Measurements from ENCODE around the gene TRIM15.
"Not testable (repeated sequence)": the region's sequence is repeated elsewhere in the genome, so short reads cannot be mapped to it uniquely, and the experiment has no call there.

TRIM15 gene

DNA sequence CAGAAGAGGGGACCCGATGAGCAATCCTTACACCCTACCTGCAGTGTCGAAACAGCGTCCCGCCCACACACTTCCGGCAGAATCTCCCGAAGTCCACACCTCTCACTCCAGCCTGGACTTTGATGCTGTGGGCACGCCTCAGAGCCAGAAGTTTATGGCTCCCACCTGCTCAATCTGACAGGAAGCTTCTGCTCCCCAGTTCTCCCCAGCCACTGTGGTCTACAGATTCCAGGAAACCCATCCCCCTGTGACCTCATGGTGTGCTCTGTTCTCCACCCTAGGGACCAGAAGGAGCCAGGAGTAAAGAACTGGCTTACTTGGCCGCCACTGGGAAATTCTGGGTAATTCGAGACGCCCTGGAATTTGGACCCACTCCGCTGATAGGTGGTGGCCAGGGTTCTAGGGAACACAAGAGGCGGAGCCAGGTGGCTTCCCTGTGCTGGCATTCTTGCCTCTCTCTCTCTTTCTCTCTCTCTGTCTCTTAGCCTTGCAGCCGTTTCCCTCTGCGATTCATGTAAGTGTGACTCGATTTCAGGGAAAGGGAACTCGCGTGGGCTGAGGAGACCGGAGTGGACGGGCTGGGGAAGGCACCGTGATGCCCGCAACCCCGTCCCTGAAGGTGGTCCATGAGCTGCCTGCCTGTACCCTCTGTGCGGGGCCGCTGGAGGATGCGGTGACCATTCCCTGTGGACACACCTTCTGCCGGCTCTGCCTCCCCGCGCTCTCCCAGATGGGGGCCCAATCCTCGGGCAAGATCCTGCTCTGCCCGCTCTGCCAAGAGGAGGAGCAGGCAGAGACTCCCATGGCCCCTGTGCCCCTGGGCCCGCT is at the start of gene TRIM15:
TRIM15 (plus strand) TSS at position 457 of the 828 bp plus-strand sequence; CDS start at position 596, 139 bp downstream.
- Histone ChIP-seq H3K27me3 (ENCODE audit: insufficient read depth, low read length) (no peaks in the 10 kb centered on the region; the same call in 1 of the 2 replicates), H3K36me3 (ENCODE audit: insufficient read depth, low read length) (no peaks in the 10 kb centered on the region), H4K20me1 (ENCODE audit: insufficient read depth, low read length) (no peaks in the 10 kb centered on the region), H3K4me3 (ENCODE audit: low read depth, low read length, poor library complexity, severe bottlenecking) (no peak within 1 kb of the TSS), H3K27ac (ENCODE audit: low read depth, low read length, poor library complexity, severe bottlenecking) (no peak within 1 kb of the TSS), H3K9me3 (ENCODE audit: low read length) (no peaks in the 10 kb centered on the region), H3F3A (ENCODE audit: insufficient read depth, low read length) (no peaks in the 10 kb centered on the region), H3K9me2 (ENCODE audit: low read depth, low read length) (no peaks in the 10 kb centered on the region), H3K79me2 (ENCODE audit: insufficient read depth, low read length) (no peaks in the 10 kb centered on the region), H3K4me1 (ENCODE audit: insufficient read depth, low read length, severe bottlenecking) (no peaks in the 10 kb centered on the region), H3K9ac (ENCODE audit: low read length) (no peak within 1 kb of the TSS), H2AFZ (ENCODE audit: low read length) (no peak within 1 kb of the TSS), H3K4me2 (ENCODE audit: low read length) (peak within 1 kb of the TSS; percentile 21; the same call in 1 of the 2 replicates)
- TF ChIP-seq, protein P1, sequence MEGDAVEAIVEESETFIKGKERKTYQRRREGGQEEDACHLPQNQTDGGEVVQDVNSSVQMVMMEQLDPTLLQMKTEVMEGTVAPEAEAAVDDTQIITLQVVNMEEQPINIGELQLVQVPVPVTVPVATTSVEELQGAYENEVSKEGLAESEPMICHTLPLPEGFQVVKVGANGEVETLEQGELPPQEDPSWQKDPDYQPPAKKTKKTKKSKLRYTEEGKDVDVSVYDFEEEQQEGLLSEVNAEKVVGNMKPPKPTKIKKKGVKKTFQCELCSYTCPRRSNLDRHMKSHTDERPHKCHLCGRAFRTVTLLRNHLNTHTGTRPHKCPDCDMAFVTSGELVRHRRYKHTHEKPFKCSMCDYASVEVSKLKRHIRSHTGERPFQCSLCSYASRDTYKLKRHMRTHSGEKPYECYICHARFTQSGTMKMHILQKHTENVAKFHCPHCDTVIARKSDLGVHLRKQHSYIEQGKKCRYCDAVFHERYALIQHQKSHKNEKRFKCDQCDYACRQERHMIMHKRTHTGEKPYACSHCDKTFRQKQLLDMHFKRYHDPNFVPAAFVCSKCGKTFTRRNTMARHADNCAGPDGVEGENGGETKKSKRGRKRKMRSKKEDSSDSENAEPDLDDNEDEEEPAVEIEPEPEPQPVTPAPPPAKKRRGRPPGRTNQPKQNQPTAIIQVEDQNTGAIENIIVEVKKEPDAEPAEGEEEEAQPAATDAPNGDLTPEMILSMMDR (IDR thresholded peaks at IDR 0.05; ENCODE audit: low read length), result no peak

GRCh38 chr6:30113841-30114240 is 49.5 kb upstream of the TRIM15 start:
- no peaks in the 10 kb centered on the region for H3K9me2 ChIP-seq (ENCODE audit: low read depth, low read length)
- no peak overlapping the region for H3K9ac ChIP-seq (ENCODE audit: low read length)
- no peaks in the 10 kb centered on the region for H3K79me2 ChIP-seq (ENCODE audit: insufficient read depth, low read length)
- no peaks in the 10 kb centered on the region for H3K4me1 ChIP-seq (ENCODE audit: insufficient read depth, low read length, severe bottlenecking)
- no peaks in the 10 kb centered on the region for H3K9me3 ChIP-seq (ENCODE audit: low read length)
- H4K20me1 ChIP-seq (ENCODE audit: insufficient read depth, low read length), result no peaks in the 10 kb centered on the region
- H3K4me3 ChIP-seq (ENCODE audit: low read depth, low read length, poor library complexity, severe bottlenecking), result no peak overlapping the region
- no peaks in the 10 kb centered on the region for H3F3A ChIP-seq (ENCODE audit: insufficient read depth, low read length)
- H3K27me3 ChIP-seq (ENCODE audit: insufficient read depth, low read length), result no peaks in the 10 kb centered on the region
- TF ChIP-seq EZH2 (IDR thresholded peaks at IDR 0.05; ENCODE audit: borderline replicate concordance, low read length), result no peak
- TF ChIP-seq, protein P1 (IDR thresholded peaks at IDR 0.05; ENCODE audit: low read length), result no peak
- no peak overlapping the region for H3K27ac ChIP-seq (ENCODE audit: low read depth, low read length, poor library complexity, severe bottlenecking)
- H3K36me3 ChIP-seq (ENCODE audit: insufficient read depth, low read length), result no peaks in the 10 kb centered on the region
- no peak overlapping the region for H2AFZ ChIP-seq (ENCODE audit: low read length)
- H3K4me2 ChIP-seq (ENCODE audit: low read length), result no peak overlapping the region

- Histone ChIP-seq H3K27ac (ENCODE audit: low read depth, low read length, poor library complexity, severe bottlenecking) (no peak overlapping the region), H3K79me2 (ENCODE audit: insufficient read depth, low read length) (no peaks in the 10 kb centered on the region), H3K4me1 (ENCODE audit: insufficient read depth, low read length, severe bottlenecking) (no peaks in the 10 kb centered on the region), H3K4me2 (ENCODE audit: low read length) (no peak overlapping the region), H3F3A (ENCODE audit: insufficient read depth, low read length) (no peaks in the 10 kb centered on the region), H4K20me1 (ENCODE audit: insufficient read depth, low read length) (no peaks in the 10 kb centered on the region), H3K9me3 (ENCODE audit: low read length) (no peaks in the 10 kb centered on the region), H3K36me3 (ENCODE audit: insufficient read depth, low read length) (no peaks in the 10 kb centered on the region), H2AFZ (ENCODE audit: low read length) (no peak overlapping the region), H3K9me2 (ENCODE audit: low read depth, low read length) (no peaks in the 10 kb centered on the region), H3K9ac (ENCODE audit: low read length) (no peak overlapping the region), H3K27me3 (ENCODE audit: insufficient read depth, low read length) (no peaks in the 10 kb centered on the region; the same call in 1 of the 2 replicates), H3K4me3 (ENCODE audit: low read depth, low read length, poor library complexity, severe bottlenecking) (no peak overlapping the region)
- TF ChIP-seq, protein P1 (IDR thresholded peaks at IDR 0.05; ENCODE audit: low read length), result no peak
- TF ChIP-seq EZH2 (IDR thresholded peaks at IDR 0.05; ENCODE audit: borderline replicate concordance, low read length), result no peak
Observed at GRCh38 chr6:30116724-30117123, 46.6 kb upstream of the TRIM15 start.

- H3K4me3 ChIP-seq (ENCODE audit: low read depth, low read length, poor library complexity, severe bottlenecking); H3K36me3 ChIP-seq (ENCODE audit: insufficient read depth, low read length); H3K9me3 ChIP-seq (ENCODE audit: low read length); H2AFZ ChIP-seq (ENCODE audit: low read length); H3K4me1 ChIP-seq (ENCODE audit: insufficient read depth, low read length, severe bottlenecking); H3K79me2 ChIP-seq (ENCODE audit: insufficient read depth, low read length); H3K9me2 ChIP-seq (ENCODE audit: low read depth, low read length); H3K27ac ChIP-seq (ENCODE audit: low read depth, low read length, poor library complexity, severe bottlenecking); H4K20me1 ChIP-seq (ENCODE audit: insufficient read depth, low read length); H3K27me3 ChIP-seq (ENCODE audit: insufficient read depth, low read length); H3K4me2 ChIP-seq (ENCODE audit: low read length); H3F3A ChIP-seq (ENCODE audit: insufficient read depth, low read length); H3K9ac ChIP-seq (ENCODE audit: low read length): not testable (repeated sequence)
Observed at GRCh38 chr6:30118691-30119090, 44.7 kb upstream of the TRIM15 start.
